HFFc6 (cell line): ENCODE results near the gene CFAP100. TPM values are rescaled to one million over a fixed set of nuclear protein-coding genes. Genes with fewer than 3 reads are reported as not detected.

ENCODE experiments used
- DNase-seq: peaks from one replicate; pipeline ENCODE4 v3.0.0-alpha.2; 2018
- H3K27ac Mint-ChIP-seq: 2 replicates; pipeline ENCODE4 v1.8.0; 2020; ENCODE audit warnings: mild to moderate bottlenecking, mixed read lengths
- H3K27me3 Mint-ChIP-seq: 2 replicates; pipeline ENCODE4 v1.8.0; 2021; ENCODE audit warnings: mild to moderate bottlenecking, moderate library complexity, mixed read lengths; ENCODE audit not compliant: insufficient read depth
- H3K36me3 Mint-ChIP-seq: 2 replicates; pipeline ENCODE4 v1.8.0; 2021; ENCODE audit warnings: low read depth, mixed read lengths
- H3K4me1 Mint-ChIP-seq: 2 replicates; pipeline ENCODE4 v1.8.0; 2020; ENCODE audit warnings: low read depth, mixed read lengths
- H3K4me3 Mint-ChIP-seq: 2 replicates; pipeline ENCODE4 v1.8.0; 2020; ENCODE audit warnings: mild to moderate bottlenecking, moderate library complexity, mixed read lengths
- H3K9me3 Mint-ChIP-seq: 2 replicates; pipeline ENCODE4 v1.8.0; 2020; ENCODE audit warnings: mild to moderate bottlenecking, mixed read lengths
- CTCF ChIP-seq: fragments of 200-600 bp; sonication (generic); IDR thresholded peaks from 2 replicates; pipeline ENCODE4 v1.5.0; 2021; ENCODE audit warnings: antibody characterized with exemption, mild to moderate bottlenecking
- total RNA-seq, 6 experiments: library from RNA; stranded (reverse); fragmentation: NEBNext Ultra II Directional; extraction: Animal tissue kit (Norgen Biotek cat#: 25700); gene quantifications; 2 replicates in 1 of 6; 3 replicates in 5 of 6; pipeline ENCODE4 v1.2.3, GENCODE V29; 2021

CFAP100 gene
- total RNA-seq, 6 experiments from 2014 or later: not detected

- H3K36me3 Mint-ChIP-seq: no peaks in the 10 kb centered on the region
- H3K4me1 Mint-ChIP-seq: peaks cover 7% of the 10 kb centered on the region
- TF ChIP-seq CTCF: no peak
- no peak for DNase-seq
- H3K9me3 Mint-ChIP-seq: no peaks in the 10 kb centered on the region
- no peak overlapping the region for H3K4me3 Mint-ChIP-seq
- H3K27ac Mint-ChIP-seq: no peak overlapping the region
- peaks cover 20% of the 10 kb centered on the region for H3K27me3 Mint-ChIP-seq
Measured at GRCh38 chr3:126419886-126420786, 25.4 kb downstream of the CFAP100 start.

GRCh38 chr3:126421573-126422119 is 26.9 kb downstream of the CFAP100 start:
- no peak for TF ChIP-seq CTCF
- H3K27me3 Mint-ChIP-seq: peaks cover 12% of the 10 kb centered on the region
- no peak overlapping the region for H3K27ac Mint-ChIP-seq
- peaks cover 7% of the 10 kb centered on the region for H3K4me1 Mint-ChIP-seq
- DNase-seq: no peak
- no peak overlapping the region for H3K4me3 Mint-ChIP-seq
- H3K36me3 Mint-ChIP-seq: peaks cover 7% of the 10 kb centered on the region
- H3K9me3 Mint-ChIP-seq: peaks cover 11% of the 10 kb centered on the region

GRCh38 chr3:126422121-126422520 is 27.4 kb downstream of the CFAP100 start:
- Mint-ChIP-seq H3K4me3 (no peak overlapping the region), H3K36me3 (peaks cover 7% of the 10 kb centered on the region), H3K27ac (no peak overlapping the region), H3K4me1 (peaks cover 7% of the 10 kb centered on the region), H3K9me3 (peaks cover 11% of the 10 kb centered on the region), H3K27me3 (peaks cover 8% of the 10 kb centered on the region)
- no peak for TF ChIP-seq CTCF
- no peak for DNase-seq

GRCh38 chr3:126422571-126423091 is 27.9 kb downstream of the CFAP100 start:
- H3K27ac Mint-ChIP-seq: no peak overlapping the region
- peaks cover 3% of the 10 kb centered on the region for H3K27me3 Mint-ChIP-seq
- peaks cover 14% of the 10 kb centered on the region for H3K9me3 Mint-ChIP-seq
- H3K4me1 Mint-ChIP-seq: peaks cover 7% of the 10 kb centered on the region
- H3K36me3 Mint-ChIP-seq: peaks cover 7% of the 10 kb centered on the region
- no peak for TF ChIP-seq CTCF
- no peak for DNase-seq
- no peak overlapping the region for H3K4me3 Mint-ChIP-seq

GRCh38 chr3:126423191-126424038 is 28.7 kb downstream of the CFAP100 start:
- Mint-ChIP-seq H3K4me1 (peaks cover 7% of the 10 kb centered on the region), H3K27ac (no peak overlapping the region), H3K4me3 (no peak overlapping the region), H3K36me3 (peaks cover 7% of the 10 kb centered on the region), H3K27me3 (peaks cover 3% of the 10 kb centered on the region), H3K9me3 (peaks cover 18% of the 10 kb centered on the region)
- DNase-seq: no peak
- no peak for TF ChIP-seq CTCF
